OCI-LY3 (cell line): Measurements from ENCODE around the gene DCTD.

Source experiments
- CTCF ChIP-seq: fragments of 200-600, 300-600 bp; sonication (generic); IDR thresholded peaks from 2 replicates; pipeline ENCODE4 v1.5.1; 2014; ENCODE audit warnings: antibody characterized with exemption, low read length, low read depth
- EZH2phosphoT487 ChIP-seq: fragments of 200-600 bp; shearing (Covaris generic); IDR thresholded peaks from 2 replicates; pipeline ENCODE4 v1.6.1; 2018; ENCODE audit warnings: antibody characterized with exemption, mixed run types, low read depth

DNA sequence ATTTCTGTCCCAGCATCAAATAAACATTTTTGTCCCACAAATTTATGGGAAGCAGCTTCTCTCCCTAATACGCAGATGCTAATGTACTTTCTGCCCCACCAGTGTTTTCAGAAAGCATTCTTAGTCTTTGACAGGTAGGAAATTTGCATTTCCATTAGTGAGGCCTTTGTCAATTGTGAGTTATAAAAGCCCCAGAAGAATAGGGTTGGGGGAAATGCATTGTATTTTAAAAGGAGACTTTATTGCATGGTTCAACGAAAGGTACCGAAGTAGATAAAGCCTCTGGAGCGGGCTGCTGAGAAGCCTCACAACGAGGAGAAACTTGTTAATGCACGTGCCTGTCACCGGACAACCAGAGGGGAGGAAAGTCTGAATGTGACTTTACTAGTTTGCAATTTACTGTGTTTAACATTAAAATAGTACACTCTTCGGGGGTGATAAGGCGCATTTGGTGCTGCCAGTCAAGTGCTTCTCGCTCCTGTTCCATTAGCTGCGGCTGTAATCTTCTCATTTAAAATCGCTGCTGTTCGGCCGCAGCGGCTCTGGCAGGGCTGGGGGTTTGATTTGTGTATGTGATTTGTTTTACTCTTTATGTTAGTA, 63.4 kb downstream of the DCTD start:
- TF ChIP-seq CTCF (no peak), EZH2phosphoT487 (no peak)
